T-helper 1 cell (primary cell): ENCODE data around the gene TYSND1.
"Not testable (repeated sequence)": the region's sequence is repeated elsewhere in the genome, so short reads cannot be mapped to it uniquely, and the experiment has no call there.

Source experiments
- DNase-seq, 5 donors: peaks; one replicate each; pipeline ENCODE4 v3.0.0-alpha.2; 2012 to 2020

TYSND1 gene

DNA sequence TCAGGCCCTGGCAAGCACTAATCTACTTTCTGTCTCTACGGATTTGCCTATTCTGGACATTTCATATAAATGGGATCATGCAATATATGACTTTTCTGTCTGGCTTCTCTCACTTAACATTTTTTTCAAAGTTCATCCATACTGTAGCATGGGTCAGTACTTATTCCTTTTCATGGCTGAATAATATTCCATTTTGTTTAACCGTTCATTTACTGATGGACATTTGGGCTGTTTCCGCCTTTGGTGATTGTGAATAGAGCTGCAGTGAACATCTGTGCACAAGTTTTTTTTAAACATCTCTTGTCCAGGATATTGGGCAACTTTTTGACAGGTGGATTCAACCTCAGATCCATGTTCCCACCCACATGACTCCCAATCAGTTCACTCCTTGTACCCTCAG lies 44.8 kb downstream of the TYSND1 start:
- DNase-seq: no peak

GRCh38 chr10:70101068-70101562 lies 45.4 kb downstream of the TYSND1 start:
- not testable (repeated sequence) for DNase-seq

GRCh38 chr10:70098271-70098670 lies 48.2 kb downstream of the TYSND1 start:
- DNase-seq: no peak

DNA sequence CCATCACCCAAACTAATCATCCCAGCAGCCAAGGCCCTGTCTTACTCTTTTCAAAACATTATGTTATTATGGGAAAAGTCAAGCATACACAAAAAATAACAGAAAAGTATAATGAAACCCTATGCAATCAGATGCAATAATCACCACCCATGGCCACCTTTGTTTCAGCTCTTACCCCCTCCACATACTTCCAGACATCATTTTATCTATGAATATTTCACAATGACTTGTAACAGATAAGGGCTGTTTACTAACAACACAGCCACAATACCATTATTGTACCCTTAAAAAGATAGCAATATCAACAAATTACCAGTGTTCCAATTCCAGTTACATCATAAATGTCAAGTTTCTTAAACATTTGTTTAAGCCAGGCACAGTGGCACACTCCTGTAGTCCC lies 49.0 kb downstream of the TYSND1 start:
- DNase-seq: no peak

DNA sequence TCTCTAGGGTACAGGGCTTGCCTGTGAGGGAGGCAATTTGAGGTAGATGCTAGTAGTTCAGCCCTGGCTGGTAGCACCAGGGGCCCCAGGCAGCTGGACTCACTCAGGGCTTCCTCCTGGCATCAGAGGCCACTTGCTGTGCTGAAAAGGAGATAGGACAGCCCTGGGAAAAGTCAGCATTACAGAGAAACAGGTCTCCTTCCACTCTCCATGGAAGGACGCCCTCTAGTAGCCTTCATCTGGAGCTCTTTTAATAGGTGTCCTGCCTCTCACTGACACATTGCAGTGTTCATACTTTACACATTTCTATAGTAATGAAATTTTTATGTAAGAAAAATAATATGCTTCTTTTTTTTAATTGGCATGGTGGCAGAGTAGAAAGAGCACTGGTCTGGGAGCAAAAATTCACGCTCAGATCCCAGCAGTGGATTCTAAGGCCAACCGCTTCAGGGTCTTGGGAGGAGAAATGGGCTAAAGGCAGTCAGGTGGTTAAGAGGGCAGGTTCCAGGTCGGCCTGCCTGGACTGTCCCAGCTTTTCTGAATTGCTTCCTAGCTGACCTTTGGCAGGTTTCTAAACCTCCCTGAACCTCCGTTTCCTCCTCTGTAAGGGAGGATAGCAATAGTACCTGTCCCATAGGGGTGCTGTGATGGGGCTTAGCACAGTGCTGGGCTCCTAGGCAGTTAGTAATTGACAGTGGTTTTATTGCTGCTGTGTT lies 49.6 kb downstream of the TYSND1 start:
- no peak for DNase-seq

DNA sequence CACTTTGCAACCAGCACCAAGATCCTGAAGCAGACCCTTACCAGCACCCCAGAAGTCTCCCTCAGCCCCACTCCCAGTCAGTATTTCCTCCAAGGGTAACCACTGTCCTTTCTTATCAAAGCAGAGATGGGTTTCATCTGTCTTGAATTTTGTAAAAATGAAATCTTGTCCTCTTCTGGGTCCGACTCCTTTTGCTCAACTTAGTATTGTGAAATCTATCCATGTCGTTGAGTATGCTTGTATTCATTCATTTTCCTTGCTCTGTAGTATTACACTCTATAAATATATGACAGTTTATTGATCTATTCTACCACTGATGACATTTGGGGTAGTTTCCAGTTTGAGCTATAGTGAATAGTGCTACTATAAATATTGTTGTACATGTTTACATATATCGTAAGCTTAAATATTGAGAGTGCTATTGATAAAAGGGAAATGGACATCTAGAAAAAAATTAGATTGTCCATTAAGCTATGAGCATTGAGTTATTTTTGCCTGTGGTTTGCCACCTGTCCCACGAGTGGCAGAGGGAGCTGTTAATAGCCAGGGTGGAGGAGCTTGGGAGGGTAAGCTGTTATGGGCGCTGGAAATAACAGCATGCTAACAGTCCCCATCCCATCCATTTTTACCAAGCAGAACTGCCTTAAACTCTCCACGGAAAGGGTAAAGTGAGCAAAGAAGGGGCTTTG lies 50.3 kb downstream of the TYSND1 start:
- DNase-seq: no peak

DNA sequence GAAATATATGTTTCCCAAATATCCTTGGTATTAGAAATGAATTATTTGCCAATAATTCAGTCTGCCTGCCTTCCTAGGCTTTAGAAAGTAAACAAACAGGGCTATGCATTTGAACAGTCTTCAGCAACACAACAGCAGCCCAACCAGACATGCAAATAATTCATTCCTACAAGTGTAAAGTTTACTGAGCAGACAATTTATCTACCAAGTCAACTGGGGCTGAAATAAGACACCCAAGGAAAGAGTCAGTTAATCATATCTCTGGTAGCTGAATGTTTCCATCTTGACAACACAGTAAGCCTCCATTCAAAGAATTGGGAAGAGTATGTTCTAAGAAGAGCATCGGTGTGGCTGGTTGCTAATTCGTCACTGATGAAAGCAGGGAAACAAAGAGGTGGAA lies 52.2 kb downstream of the TYSND1 start:
- DNase-seq: no peak

- peak in 1 of 5 donors; percentile 68 for DNase-seq
These were observed 53.1 kb downstream of the TYSND1 start for GRCh38 chr10:70093335-70093944.

- DNase-seq: no peak
These were observed 54.1 kb downstream of the TYSND1 start for GRCh38 chr10:70092389-70092718.

- no peak for DNase-seq
These were observed 55.5 kb downstream of the TYSND1 start for GRCh38 chr10:70090951-70091350.

- no peak for DNase-seq
These were observed 56.5 kb downstream of the TYSND1 start for GRCh38 chr10:70090013-70090412.

DNA sequence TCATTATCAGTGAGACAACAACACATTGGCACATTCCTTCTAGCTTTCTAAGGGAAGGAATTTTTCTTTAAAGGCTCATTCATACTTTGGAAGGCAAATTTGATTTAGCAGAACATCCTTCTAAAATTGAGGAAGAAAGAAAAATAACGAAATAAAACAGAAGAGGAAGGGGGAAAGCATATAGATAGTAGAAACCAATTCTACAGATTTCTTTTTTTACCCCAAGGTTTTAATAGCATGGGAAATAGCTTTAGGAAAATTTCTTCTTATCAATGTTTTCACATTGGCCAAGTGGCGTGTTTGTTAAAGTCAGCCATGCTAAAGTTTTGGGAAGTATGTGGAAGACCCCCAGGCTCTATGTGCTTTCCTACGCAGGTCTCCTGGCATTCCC lies 58.2 kb downstream of the TYSND1 start:
- DNase-seq: no peak
